Neural cell (in vitro differentiated cells): ENCODE results near the gene NEK5. TPM values are rescaled to one million over a fixed set of nuclear protein-coding genes. Genes with fewer than 3 reads are reported as not detected.

Experiments used
- H2AFZ ChIP-seq: fragments of 200-600, 300-800 bp; sonication (generic), shearing (Covaris generic); 2 replicates; pipeline ENCODE4 v1.6.0; 2014; ENCODE audit warnings: low read depth, mild to moderate bottlenecking, antibody characterized with exemption, low read length, moderate library complexity
- H3F3A ChIP-seq: fragments of 200-600 bp; shearing (Covaris generic); 2 replicates; pipeline ENCODE4 v1.6.1; 2016; ENCODE audit warnings: mild to moderate bottlenecking, moderate library complexity, mixed read lengths, antibody characterized with exemption, low read length; ENCODE audit not compliant: insufficient read depth, poor library complexity, severe bottlenecking
- H3K27ac ChIP-seq: fragments of 200-600, 300-800 bp; sonication (generic), shearing (Covaris generic); 2 replicates; pipeline ENCODE4 v1.5.1; 2014; ENCODE audit warnings: mild to moderate bottlenecking, low read length, moderate library complexity
- H3K27me3 ChIP-seq: fragments of 300-800, 200-600 bp; sonication (generic), shearing (Covaris generic); 2 replicates; pipeline ENCODE4 v1.6.0; 2014; ENCODE audit warnings: mild to moderate bottlenecking, low read depth, low read length, moderate library complexity; ENCODE audit not compliant: insufficient read depth
- H3K36me3 ChIP-seq: fragments of 300-800, 200-600 bp; sonication (generic), shearing (Covaris generic); 2 replicates; pipeline ENCODE4 v1.5.1; 2014; ENCODE audit warnings: mild to moderate bottlenecking, antibody characterized with exemption, low read length, moderate library complexity; ENCODE audit not compliant: insufficient read depth
- H3K4me2 ChIP-seq: fragments of 300-800, 200-600 bp; sonication (generic), shearing (Covaris generic); 2 replicates; pipeline ENCODE4 v1.6.0; 2014; ENCODE audit warnings: mild to moderate bottlenecking, low read length
- H3K4me3 ChIP-seq: fragments of 300-800, 200-600 bp; sonication (generic), shearing (Covaris generic); 2 replicates; pipeline ENCODE4 v1.5.1; 2014; ENCODE audit warnings: mild to moderate bottlenecking, low read length, moderate library complexity
- H3K79me2 ChIP-seq: fragments of 200-600 bp; shearing (Covaris generic); replicated peaks from 2 replicates; pipeline ENCODE4 v1.6.0; 2014; ENCODE audit warnings: mild to moderate bottlenecking, low read length, moderate library complexity; ENCODE audit not compliant: insufficient read depth
- H3K9ac ChIP-seq: fragments of 300-800, 200-600 bp; sonication (generic), shearing (Covaris generic); 2 replicates; pipeline ENCODE4 v1.6.1; 2016; ENCODE audit warnings: mild to moderate bottlenecking, low read length, mixed read lengths
- H3K9me2 ChIP-seq: fragments of 200-600 bp; shearing (Covaris generic); 2 replicates; pipeline ENCODE4 v1.6.1; 2016; ENCODE audit warnings: mild to moderate bottlenecking, low read length, mixed read lengths; ENCODE audit not compliant: insufficient read depth
- H3K9me3 ChIP-seq: fragments of 200-600, 300-800 bp; sonication (generic), shearing (Covaris generic); 2 replicates; pipeline ENCODE4 v1.6.1; 2016; ENCODE audit warnings: mild to moderate bottlenecking, mixed run types, low read length, moderate library complexity, mixed read lengths
- H4K20me1 ChIP-seq: fragments of 200-600 bp; shearing (Covaris generic); 2 replicates; pipeline ENCODE4 v1.6.1; 2016; ENCODE audit warnings: mild to moderate bottlenecking, mixed run types; ENCODE audit not compliant: insufficient read depth
- EP300 ChIP-seq: fragments of 450-650 bp; conservative IDR thresholded peaks from 2 replicates; pipeline ENCODE4 v1.6.1; 2014; ENCODE audit warnings: antibody characterized with exemption, mild to moderate bottlenecking, moderate library complexity; ENCODE audit not compliant: poor library complexity, severe bottlenecking
- EZH2 ChIP-seq: fragments of 200-600, 300-800 bp; shearing (Covaris generic), sonication (generic); IDR thresholded peaks from 2 replicates; pipeline ENCODE4 v1.6.1; 2014; ENCODE audit warnings: antibody characterized with exemption, low read length, borderline replicate concordance, mild to moderate bottlenecking; ENCODE audit not compliant: insufficient read depth, poor library complexity, severe bottlenecking
- MXI1 ChIP-seq: fragments of 450-650 bp; conservative IDR thresholded peaks from 2 replicates; pipeline ENCODE4 v1.6.1; 2014; ENCODE audit warnings: antibody characterized with exemption, mild to moderate bottlenecking; ENCODE audit not compliant: poor library complexity, severe bottlenecking
- POLR2AphosphoS5 ChIP-seq: IDR thresholded peaks from 2 replicates; pipeline ENCODE4 v1.6.1; 2012
- RAD21 ChIP-seq: fragments of 450-650 bp; conservative IDR thresholded peaks from 2 replicates; pipeline ENCODE4 v1.6.1; 2014; ENCODE audit warnings: antibody characterized with exemption, mild to moderate bottlenecking, moderate library complexity
- SMC3 ChIP-seq: fragments of 450-650 bp; conservative IDR thresholded peaks from 2 replicates; pipeline ENCODE4 v1.6.1; 2014; ENCODE audit warnings: antibody characterized with exemption, mild to moderate bottlenecking, moderate library complexity; ENCODE audit not compliant: poor library complexity
- TAF1 ChIP-seq: IDR thresholded peaks from 2 replicates; pipeline ENCODE4 v1.6.1; 2012; ENCODE audit warnings: low read depth
- polyA plus RNA-seq: library from polyadenylated mRNA; depleted of rRNA; stranded (reverse); fragments of >200 nt; gene quantifications from 2 replicates; pipeline ENCODE4 v1.2.3, GENCODE V29; 2014
- TF ChIP-seq, protein P1 (sequence below): fragments of 450-650 bp; IDR thresholded peaks from 2 replicates; pipeline ENCODE4 v1.5.1; 2014; ENCODE audit warnings: antibody characterized with exemption, mild to moderate bottlenecking, moderate library complexity; ENCODE audit not compliant: poor library complexity, severe bottlenecking
- TF ChIP-seq, protein P2 (sequence below): IDR thresholded peaks from 2 replicates; pipeline ENCODE4 v1.6.1; 2012; ENCODE audit warnings: borderline replicate concordance

Gene NEK5
- polyA plus RNA-seq, 1 donor from 2014 or later, result 0.43 TPM

DNA sequence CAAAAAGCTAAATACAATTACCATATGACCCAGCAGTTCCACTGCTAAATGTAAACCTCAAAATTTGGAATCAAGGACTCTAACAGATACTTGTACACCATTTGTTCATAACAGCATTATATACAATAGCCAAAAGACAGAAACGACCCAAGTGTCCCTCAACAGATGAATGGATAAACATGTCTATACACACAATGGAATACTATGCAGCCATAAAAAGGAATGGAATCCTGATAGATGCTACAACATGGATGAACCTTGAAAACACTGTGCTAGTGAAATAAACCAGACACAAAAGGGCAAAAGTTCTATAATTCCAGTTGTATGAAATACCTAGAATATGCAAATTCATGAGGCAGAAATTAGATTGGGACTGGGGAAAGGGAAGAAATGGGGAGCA lies 18.4 kb upstream of the NEK5 start:
- Histone ChIP-seq H4K20me1 (no peaks in the 10 kb centered on the region), H3K9me2 (no peaks in the 10 kb centered on the region), H3K9me3 (no peaks in the 10 kb centered on the region), H2AFZ (no peak overlapping the region), H3K4me3 (no peak overlapping the region), H3K4me2 (no peak overlapping the region), H3K27me3 (no peaks in the 10 kb centered on the region), H3K79me2 (no peaks in the 10 kb centered on the region), H3K27ac (no peak overlapping the region), H3K36me3 (peaks cover 11% of the 10 kb centered on the region), H3F3A (no peaks in the 10 kb centered on the region), H3K9ac (no peak overlapping the region)
- TF ChIP-seq, protein P1, sequence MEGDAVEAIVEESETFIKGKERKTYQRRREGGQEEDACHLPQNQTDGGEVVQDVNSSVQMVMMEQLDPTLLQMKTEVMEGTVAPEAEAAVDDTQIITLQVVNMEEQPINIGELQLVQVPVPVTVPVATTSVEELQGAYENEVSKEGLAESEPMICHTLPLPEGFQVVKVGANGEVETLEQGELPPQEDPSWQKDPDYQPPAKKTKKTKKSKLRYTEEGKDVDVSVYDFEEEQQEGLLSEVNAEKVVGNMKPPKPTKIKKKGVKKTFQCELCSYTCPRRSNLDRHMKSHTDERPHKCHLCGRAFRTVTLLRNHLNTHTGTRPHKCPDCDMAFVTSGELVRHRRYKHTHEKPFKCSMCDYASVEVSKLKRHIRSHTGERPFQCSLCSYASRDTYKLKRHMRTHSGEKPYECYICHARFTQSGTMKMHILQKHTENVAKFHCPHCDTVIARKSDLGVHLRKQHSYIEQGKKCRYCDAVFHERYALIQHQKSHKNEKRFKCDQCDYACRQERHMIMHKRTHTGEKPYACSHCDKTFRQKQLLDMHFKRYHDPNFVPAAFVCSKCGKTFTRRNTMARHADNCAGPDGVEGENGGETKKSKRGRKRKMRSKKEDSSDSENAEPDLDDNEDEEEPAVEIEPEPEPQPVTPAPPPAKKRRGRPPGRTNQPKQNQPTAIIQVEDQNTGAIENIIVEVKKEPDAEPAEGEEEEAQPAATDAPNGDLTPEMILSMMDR, result no peak
- no peak for TF ChIP-seq POLR2AphosphoS5
- TF ChIP-seq, protein P2, sequence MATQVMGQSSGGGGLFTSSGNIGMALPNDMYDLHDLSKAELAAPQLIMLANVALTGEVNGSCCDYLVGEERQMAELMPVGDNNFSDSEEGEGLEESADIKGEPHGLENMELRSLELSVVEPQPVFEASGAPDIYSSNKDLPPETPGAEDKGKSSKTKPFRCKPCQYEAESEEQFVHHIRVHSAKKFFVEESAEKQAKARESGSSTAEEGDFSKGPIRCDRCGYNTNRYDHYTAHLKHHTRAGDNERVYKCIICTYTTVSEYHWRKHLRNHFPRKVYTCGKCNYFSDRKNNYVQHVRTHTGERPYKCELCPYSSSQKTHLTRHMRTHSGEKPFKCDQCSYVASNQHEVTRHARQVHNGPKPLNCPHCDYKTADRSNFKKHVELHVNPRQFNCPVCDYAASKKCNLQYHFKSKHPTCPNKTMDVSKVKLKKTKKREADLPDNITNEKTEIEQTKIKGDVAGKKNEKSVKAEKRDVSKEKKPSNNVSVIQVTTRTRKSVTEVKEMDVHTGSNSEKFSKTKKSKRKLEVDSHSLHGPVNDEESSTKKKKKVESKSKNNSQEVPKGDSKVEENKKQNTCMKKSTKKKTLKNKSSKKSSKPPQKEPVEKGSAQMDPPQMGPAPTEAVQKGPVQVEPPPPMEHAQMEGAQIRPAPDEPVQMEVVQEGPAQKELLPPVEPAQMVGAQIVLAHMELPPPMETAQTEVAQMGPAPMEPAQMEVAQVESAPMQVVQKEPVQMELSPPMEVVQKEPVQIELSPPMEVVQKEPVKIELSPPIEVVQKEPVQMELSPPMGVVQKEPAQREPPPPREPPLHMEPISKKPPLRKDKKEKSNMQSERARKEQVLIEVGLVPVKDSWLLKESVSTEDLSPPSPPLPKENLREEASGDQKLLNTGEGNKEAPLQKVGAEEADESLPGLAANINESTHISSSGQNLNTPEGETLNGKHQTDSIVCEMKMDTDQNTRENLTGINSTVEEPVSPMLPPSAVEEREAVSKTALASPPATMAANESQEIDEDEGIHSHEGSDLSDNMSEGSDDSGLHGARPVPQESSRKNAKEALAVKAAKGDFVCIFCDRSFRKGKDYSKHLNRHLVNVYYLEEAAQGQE, result no peak
- TF ChIP-seq EP300, result no peak
- TF ChIP-seq RAD21, result no peak
- TF ChIP-seq TAF1, result no peak
- TF ChIP-seq MXI1, result no peak
- TF ChIP-seq SMC3, result no peak

DNA sequence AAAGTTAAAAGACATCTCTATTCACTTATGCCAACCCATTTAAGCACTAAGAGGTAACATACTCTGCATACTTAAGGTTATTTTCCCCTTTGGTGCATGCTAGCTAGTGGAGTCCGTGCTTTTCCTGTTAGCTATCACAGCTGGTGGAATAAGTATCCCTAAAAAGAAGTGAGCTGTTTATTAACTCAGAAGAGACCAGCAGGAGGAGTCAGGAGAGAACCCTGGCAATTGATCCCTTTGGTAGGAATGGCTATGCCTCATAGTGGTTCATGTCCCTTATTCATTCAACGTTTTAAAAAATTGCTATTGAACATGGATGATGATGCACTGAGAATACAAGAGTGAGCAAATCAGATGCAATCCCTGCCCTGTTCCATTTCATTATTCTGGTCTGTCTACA lies 12.4 kb upstream of the NEK5 start:
- TF ChIP-seq, protein P2, result no peak
- TF ChIP-seq SMC3 (no peak), EZH2 (no peak), RAD21 (no peak), MXI1 (no peak), EP300 (no peak), POLR2AphosphoS5 (no peak), TAF1 (no peak)
- TF ChIP-seq, protein P1, result no peak
- no peaks in the 10 kb centered on the region for H3K9me2 ChIP-seq
- no peaks in the 10 kb centered on the region for H3F3A ChIP-seq
- no peaks in the 10 kb centered on the region for H4K20me1 ChIP-seq
- H3K4me3 ChIP-seq, result no peak overlapping the region
- no peak overlapping the region for H3K27ac ChIP-seq
- H3K36me3 ChIP-seq, result no peaks in the 10 kb centered on the region
- H3K9ac ChIP-seq, result no peak overlapping the region
- H3K27me3 ChIP-seq, result no peaks in the 10 kb centered on the region
- no peak overlapping the region for H3K4me2 ChIP-seq
- H3K9me3 ChIP-seq, result no peaks in the 10 kb centered on the region
- no peaks in the 10 kb centered on the region for H3K79me2 ChIP-seq
- no peak overlapping the region for H2AFZ ChIP-seq
